Measurements from ENCODE around the gene SPHK1.
A peak's percentile ranks its signal among the peaks of the same experiment; 100 is the strongest.

SPHK1 gene

DNA sequence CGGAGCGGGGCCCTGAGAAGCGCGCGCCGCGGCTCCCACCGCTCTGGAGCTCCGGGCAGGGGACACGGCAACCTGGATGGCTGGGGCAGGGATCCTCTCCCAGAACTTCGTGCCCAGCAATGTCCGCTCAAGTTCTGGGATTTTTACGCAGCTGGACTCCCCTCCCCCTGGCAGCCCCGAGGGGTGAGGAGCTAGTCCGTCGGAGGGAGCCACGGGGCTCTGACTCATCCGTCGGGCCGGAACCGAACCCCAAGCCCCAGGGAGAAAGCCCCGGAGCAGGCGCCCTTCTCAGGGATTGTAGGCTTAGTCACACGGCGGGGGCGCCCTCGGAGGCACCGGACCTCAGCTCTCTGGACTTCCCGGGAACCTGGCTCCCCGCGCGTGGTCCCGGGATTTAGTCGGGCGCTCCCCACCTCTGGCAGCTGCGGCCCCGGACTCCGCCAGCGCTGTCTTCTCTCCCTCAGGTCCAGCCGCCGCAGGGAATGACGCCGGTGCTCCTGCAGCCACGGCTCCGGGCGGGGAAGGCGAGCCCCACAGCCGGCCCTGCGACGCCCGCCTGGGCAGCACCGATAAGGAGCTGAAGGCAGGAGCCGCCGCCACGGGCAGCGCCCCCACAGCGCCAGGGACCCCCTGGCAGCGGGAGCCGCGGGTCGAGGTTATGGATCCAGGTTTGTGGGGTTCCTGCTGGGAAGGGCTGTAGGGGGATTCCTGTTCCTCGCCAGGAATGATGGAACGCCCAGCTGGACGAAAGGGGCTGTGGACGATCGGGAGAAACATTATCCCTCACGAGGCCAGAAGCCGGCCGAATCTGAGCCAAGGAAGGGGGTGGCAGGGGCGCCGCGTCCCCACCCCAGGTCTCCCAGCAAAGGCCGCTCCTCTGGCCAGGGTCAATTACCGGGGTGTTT lies 830 bp downstream of the SPHK1 start:
- no peak for DNase-seq (ENCODE audit: low read depth in 2 of 2)

DNA sequence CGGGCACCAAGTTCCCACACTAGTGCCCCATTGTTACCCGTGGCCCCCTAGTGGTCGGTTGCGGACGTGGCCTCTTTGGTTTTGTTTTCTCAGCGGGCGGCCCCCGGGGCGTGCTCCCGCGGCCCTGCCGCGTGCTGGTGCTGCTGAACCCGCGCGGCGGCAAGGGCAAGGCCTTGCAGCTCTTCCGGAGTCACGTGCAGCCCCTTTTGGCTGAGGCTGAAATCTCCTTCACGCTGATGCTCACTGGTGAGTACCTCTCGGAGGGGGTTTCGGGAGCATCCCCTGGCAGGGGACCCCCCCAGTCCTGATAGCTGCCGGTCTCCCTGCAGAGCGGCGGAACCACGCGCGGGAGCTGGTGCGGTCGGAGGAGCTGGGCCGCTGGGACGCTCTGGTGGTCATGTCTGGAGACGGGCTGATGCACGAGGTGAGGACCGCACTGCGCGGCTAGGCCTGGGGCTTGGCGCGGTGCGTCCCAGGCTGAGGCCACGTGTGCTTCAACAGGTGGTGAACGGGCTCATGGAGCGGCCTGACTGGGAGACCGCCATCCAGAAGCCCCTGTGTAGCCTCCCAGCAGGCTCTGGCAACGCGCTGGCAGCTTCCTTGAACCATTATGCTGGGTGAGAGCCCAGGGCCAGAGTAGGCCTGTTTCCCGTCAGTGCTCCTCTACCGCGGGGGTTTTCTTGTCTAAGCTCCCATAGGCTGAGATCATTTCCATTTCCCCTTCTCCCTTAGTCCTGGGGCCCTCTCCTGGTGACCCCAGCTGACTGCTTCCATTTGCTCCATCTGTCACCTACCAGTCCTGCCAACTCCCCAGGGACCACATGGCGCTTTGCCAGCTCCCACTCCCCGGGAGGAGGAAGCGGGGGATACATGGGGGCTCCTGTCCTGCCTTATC lies 1.7 kb downstream of the SPHK1 start:
- peak; percentile 69 to 71 for DNase-seq (ENCODE audit: low read depth in 2 of 2)

DNA sequence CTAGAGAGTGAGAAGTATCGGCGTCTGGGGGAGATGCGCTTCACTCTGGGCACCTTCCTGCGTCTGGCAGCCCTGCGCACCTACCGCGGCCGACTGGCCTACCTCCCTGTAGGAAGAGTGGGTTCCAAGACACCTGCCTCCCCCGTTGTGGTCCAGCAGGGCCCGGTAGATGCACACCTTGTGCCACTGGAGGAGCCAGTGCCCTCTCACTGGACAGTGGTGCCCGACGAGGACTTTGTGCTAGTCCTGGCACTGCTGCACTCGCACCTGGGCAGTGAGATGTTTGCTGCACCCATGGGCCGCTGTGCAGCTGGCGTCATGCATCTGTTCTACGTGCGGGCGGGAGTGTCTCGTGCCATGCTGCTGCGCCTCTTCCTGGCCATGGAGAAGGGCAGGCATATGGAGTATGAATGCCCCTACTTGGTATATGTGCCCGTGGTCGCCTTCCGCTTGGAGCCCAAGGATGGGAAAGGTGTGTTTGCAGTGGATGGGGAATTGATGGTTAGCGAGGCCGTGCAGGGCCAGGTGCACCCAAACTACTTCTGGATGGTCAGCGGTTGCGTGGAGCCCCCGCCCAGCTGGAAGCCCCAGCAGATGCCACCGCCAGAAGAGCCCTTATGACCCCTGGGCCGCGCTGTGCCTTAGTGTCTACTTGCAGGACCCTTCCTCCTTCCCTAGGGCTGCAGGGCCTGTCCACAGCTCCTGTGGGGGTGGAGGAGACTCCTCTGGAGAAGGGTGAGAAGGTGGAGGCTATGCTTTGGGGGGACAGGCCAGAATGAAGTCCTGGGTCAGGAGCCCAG lies 2.8 kb downstream of the SPHK1 start:
- DNase-seq (ENCODE audit: low read depth in 2 of 2) = no peak

DNA sequence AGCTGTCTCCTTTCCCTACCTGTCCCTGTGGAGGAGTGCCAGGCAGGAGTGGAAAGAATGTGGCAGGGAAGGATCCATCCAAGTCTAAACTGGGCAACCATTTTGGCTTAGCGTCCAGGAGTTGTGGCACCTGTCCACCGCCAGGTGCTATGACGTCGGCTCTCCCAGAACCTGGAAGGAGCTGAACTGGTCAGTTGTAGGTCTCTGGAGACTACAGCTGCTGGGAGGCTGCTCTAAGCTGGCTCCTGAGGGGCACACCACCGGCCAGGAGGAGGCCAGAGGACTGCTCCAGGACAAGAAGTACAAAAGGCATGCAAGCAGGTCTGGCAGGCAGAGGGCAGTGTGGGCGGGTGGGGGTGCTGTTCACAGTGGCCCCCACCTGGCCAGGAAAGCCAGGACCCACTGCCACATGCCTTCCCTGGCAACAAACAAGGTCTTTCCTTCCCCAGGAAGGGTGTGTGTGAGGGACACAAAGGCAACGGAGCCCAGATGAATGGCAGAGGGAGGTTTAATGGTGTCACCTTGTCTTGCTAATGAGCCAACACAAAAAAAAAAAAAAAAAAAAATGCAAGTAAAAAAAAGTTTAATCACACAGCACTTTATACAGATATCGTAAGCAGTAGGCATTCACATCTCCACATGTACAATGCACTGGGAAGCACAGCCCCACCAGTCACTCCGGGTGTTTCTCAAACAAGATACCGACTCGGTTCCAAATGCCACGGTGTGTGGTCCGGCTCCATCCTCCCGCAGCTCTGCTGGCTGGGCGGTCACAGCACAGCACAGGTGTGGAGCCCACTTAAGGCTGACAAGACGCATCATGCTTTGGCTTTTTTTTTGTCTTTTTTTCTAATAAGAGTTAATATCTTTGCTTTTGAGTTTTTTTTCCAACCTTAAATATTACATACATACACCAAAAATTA lies 4.8 kb downstream of the SPHK1 start:
- no peak for DNase-seq (ENCODE audit: low read depth in 2 of 2)

DNA sequence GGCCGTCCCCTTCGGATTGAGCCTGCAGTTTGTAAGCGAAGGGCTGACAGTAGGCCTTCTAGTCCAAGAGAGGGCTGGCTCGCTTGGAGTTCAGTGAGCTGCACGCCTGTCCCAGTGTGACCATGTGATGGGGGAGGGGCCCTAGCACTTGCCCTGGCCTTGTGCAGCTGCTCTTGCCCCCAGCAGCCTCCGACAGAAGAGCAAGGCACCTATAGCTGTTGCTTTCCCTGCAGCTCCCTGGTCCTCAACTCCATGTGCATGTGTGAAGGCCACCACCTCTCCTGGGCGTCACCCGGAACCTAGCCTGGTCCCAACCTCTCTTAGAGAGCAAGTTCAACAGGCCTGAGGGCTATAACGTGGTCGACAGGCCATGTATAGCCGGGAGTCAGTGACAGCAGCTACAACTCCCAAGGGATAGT lies 5.6 kb downstream of the SPHK1 start:
- no peak for DNase-seq (ENCODE audit: low read depth in 2 of 2)

DNA sequence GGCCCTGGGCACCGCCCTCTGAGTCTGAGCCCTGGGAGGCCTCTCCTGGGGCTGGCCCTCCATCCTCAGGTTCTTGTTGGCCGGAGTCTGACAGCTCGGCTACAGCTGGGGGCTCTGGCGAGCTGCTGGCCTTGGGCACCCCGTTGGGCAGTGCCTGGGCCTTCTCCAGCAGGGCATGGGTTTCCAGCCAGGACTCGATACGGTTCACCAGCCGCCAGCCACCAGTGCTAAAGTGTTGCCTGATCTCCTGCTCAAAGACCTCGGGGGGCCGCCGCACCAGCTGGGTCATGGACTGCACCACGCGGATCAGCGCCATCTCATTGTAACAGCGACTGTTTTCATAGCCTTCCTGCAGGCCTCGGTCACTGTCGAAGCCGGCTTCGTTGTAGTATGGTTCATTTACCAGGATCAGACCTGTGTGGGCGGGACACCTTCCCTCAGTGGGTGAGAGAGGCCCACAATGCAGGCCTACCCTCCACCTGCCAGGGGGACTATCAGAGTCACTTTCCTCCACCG lies 6.8 kb downstream of the SPHK1 start:
- no peak for DNase-seq (ENCODE audit: low read depth in 2 of 2)

DNA sequence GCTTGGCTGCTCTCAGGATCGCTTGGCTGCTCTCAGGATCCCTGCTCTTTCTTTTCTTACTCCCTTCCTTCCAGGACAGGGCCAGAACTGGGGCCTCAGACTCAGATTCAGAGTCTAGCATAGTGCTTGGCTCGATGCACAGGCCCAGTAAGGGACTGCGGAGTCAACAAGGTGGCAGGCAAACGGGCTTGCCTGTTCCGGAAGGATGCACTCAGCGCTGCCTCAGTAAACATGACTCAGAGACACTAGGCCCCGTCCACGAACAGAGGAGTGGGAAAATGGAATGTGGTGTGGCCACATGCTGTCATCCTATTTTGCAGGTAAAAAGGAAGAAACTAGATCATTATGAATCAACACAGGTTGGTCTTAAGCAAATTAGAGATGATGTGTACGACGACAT lies 9.8 kb downstream of the SPHK1 start:
- no peak for DNase-seq (ENCODE audit: low read depth in 2 of 2)

DNA sequence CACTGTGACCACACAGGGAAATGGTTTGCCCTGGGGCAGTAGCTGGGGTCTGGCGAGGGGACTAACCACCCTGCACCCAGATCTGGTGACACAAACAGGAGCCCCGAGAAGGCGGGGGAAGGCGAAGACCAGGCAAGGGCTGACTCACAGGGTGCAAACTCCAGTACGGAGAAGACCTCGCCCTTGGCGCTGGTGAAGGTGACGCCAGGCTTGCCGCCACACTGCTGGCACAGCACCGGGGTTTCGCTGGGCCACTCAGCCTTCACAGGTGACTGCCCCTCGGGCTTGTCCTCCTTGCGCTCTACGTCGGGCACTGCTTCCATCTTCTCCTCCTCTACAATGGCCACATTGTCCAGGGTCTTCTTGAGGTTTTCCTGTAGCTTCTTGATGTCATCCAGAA lies 11.6 kb downstream of the SPHK1 start:
- DNase-seq (ENCODE audit: low read depth in 2 of 2) = no peak

DNA sequence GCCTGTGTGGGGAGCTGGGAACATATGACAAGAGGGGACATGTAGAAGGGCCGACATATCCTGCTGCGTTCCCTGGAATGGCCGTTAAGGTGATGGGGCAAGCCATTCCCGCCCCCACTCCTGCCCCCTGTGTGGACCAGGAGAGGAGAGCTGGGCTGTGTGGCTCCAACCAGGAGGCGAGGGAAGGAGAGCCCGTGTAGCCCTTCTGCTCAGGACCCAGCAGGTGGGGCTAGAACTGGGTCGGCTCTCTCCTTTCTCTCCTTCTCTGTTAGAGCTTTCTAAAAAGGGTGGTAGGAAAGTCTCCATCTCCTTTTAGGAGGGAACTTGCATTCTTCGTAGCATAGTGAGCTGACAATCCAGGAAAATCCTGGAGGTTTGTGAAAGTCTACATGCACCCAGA lies 12.8 kb downstream of the SPHK1 start:
- no peak for DNase-seq (ENCODE audit: low read depth in 2 of 2)

DNA sequence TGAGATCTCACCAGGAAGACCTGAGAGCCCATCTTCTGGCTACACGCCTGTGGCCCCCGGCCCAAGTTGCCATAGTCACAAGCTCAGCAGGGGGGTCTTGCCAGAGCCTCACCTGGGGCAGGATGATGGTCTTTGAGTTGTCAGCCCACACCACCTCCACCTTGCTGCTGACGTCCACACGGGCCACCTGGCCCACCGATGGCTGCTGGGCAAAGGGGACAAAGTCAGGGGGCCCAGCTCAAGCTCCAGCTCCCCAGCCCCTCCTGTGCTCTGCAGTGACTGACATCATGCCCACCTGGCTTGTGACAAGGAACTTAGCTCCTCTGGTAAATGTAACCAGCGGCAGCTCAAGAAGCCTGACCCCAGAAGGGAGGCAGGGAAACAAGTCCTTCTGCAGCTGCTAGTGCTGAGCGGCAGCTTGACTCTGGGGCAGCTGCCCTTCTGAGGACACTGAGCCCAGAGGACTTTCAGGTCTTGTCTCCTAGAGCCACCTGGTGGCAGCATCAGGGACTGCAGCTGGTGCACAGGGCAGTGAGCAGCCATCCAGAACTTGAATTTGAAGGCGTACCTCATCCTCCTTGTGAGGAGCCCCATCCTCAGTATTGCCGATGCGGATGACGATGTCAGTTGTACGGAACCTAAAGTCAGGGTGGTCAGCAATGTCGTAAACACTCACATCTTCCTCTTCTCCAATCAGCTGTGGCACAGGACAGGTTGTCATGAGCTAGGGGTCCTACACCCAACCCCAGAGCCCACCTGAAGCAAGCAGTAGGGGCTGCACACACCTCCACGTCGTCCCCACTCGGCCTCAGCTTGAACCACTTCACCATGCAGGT lies 13.5 kb downstream of the SPHK1 start:
- peak; percentile 62 to 86 for DNase-seq (ENCODE audit: low read depth in 2 of 2)

DNA sequence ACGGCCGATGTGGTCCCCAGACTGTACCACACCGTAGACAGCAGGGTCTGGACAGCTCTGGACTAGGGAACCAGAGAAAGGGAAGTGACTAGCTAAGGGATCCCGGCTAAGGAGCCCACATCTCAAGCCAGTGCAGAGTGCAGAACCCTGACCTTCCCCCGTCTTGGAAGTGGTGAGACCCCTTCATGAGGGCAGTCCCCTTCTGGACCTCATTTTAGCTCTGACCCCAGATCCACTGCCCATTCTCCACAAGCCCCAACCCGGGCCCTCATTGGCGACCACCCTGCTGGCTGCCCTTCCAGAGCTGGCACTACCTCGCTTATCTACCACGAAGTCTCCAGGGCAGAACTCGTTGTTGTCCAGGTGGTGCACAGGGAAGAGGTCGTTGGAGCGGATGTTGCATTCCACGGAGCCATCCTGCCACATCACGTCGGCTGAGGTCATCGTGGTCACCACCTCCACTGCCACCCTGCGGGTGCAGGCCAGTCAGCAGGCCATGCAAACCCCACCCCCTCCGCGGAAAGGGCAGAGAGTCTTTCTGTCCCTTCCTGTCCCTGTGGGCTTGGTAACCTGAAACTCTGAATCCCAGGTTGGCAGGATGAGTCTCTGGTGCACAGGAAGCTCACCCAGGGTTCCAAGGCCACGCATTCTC lies 14.2 kb downstream of the SPHK1 start:
- no peak for DNase-seq (ENCODE audit: low read depth in 2 of 2)

DNA sequence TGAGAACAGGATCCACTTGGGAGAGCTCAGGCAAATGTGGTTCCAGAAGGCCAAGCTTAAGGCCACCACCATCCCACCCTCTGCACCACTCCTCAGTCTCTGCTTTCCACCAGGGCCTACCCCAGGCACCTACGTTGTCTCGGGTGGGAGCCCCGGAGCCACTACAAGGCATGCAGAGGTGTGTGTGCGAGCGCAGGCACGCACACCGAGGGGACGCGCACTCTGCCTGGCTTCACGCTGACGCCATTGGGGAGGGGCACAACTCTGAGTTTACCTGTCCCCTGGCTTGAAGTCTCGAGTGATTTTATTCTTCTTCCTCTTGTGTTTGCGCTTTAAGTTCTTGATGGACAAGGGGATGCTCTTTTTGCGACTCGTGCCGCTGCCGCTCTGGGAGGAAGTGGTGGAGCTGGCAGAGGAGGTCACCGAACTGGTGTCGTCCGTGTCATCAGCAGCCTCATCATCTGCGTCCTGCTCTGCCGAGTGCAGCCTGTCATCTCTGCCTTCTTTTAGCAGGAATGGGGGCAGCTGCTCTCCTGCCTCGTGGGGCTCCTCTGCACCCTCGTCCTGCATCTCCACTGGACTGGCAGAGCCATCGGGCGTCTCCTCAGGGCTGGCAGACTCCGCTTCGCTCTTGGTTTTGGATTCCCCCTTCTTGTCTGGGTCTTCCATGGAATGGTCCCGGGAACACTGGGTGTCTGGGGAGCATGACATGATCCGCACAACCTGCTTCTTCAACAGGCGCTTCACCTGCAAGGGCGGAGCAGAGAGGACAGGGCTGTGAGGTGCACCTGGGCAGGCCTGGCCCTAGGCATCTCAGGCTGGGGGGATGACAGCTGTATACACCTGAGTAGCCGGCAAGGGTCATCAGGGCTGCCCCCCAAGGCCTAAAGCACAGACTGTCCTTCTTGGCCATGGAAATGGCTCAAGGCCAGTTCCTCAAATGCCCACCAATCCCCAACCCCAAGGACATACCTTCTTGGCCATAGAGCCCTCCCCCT lies 15.1 kb downstream of the SPHK1 start:
- no peak for DNase-seq (ENCODE audit: low read depth in 2 of 2)

DNA sequence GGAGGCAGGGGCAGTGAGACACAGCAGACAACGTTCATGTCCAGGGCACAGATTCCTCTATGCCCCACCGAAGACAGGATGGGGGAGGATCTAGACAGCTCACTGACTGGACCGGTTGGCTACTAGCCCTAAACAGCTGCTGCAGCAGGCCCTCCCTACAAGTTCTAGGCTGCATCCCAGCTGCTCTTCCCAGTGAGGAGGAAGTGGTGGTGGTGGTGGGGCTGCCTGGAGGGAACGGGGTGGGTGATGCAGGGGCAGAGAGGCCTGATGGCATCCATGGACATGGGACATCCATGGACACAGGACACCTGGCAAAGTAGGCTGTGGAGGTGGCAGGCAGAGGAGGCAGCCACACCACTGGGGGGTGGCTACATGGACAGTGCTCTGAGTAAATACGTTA lies 18.3 kb downstream of the SPHK1 start:
- no peak for DNase-seq (ENCODE audit: low read depth in 2 of 2)

DNA sequence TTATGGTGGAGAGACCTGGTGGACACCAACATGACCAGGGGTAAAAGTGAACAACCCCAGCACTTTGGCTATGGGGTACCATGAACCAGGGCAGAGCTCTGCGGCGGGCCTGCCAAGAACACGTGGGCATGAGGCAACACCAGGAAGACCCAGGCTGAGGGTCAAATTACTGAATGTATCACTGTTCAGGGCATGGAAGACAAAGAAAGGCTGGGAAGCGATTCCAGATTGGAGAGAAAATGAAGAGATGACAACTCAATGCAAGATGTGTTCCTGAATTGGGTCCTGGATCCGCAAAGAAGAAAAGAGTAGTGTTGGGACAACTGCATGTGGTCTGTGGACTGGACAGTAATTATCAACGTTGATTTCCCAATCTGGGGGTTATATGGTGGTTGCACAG lies 19.8 kb downstream of the SPHK1 start:
- DNase-seq (ENCODE audit: low read depth in 2 of 2) = no peak

DNA sequence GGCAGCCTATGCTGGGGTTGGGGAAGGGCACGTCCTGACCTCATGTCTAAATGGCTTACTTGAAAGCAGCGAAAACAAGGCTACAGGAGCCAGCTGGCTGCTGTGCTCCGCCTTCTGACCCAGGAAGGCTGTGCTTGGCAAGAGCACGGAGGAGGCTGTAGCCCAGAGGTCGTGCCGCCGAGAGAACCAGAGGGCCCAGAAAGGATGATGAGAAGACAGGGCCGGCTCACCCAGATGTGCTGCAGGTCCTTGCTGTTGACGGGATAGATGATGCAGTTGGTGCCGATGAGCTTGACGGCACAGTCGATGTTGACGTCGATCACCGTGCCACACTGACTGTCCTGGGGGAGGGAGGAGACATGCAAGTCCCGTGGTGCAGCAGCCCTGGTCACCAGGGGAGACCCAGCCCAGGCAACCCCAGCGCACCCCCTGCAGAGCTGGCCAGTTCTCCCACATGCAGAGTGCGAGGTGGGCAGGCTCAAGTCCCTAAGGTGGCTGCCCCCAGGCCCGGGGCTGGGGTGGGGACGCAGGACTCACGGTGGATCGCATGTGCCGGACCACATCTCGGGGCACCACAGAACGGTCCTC lies 20.7 kb downstream of the SPHK1 start:
- no peak for DNase-seq (ENCODE audit: low read depth in 2 of 2)

DNA sequence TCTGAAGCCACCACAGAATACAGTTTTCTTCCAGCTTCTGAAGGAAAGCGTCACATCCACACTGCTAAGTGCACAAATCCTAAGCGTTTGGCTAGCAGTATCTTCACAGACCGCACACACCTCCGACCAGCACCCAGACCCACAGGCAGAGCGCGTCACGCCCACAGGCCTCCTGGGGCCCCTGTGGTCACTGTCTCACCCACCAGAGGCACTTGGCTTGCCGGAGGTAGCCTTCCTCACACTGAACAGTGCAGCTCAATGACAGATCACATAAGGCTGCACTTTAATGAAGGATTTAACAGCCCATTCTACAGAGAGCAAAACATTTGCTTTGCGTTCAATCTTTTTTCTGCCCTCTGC lies 21.2 kb downstream of the SPHK1 start:
- DNase-seq (ENCODE audit: low read depth in 2 of 2) = no peak

DNA sequence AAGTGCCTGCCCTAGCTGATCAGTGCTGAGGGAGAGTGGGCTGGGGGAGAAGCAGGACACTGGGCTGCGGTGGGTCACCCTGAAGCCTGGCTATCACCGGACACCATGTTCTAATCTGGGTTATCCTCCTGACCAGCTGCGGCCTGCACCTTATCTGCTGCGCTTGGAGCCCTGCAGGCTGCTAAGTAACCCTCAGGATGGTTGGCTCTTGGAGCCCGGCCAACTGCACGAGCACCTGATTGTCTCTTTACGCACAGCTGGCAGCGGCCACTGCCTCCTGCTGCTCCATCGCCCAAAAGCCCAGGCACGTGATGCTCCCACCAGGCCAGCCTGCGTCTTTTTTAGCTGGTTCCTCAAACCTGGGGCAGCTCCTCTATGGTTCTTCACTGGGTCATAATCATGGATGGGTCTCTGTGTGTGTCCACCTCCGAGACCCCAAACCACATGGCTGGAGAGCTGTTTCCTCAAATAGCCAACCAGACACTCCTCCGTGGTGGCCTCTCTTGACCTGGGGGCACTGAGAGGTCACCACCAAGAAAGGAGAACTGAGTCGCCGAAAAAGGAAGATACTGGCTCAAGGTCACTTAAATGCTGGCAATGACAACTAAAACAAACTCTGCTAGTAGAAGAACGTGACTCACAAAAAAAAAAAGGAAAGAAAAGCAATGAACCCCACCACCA lies 21.7 kb downstream of the SPHK1 start:
- no peak for DNase-seq (ENCODE audit: low read depth in 2 of 2)
